Occipital lobe (tissue), 3 donors: ENCODE results near the gene COPS4. TPM values are rescaled to one million over a fixed set of nuclear protein-coding genes. Genes with fewer than 3 reads are reported as not detected.

Source experiments
- DNase-seq: peaks from one replicate; lab custom pipeline; 2025; lab: John Stamatoyannopoulos, UW
- small RNA-seq: library from RNA; depleted of rRNA; stranded (forward); fragments of <200 nt; gene quantifications from one replicate; pipeline ENCODE3, GENCODE V24; 2014
- total RNA-seq: library from RNA; depleted of rRNA; stranded (reverse); fragments of >200 nt; gene quantifications from one replicate; pipeline ENCODE4 v1.2.3, GENCODE V29; 2014

Gene COPS4
- total RNA-seq, 1 donor from 2014 or later = 155 TPM

- DNase-seq = no peak
Measured at GRCh38 chr4:83121246-83121645, 86.3 kb downstream of the COPS4 start.

GRCh38 chr4:83124111-83124780 is 89.3 kb downstream of the COPS4 start:
- DNase-seq = no peak

Small RNA genes within 50 kb of the gene (small RNA-seq; reads per million reads assigned to genes)
- gene RNU6-615P = not detected

Other genes starting within 250 kb of the COPS4 start
- gene SCD5, start 236.4 kb upstream of the COPS4 start, total RNA-seq = 287 TPM
- 145 TPM for gene SEC31A, start 144.0 kb upstream of the COPS4 start, total RNA-seq
- 21.4 TPM for gene THAP9, start 134.4 kb upstream of the COPS4 start, total RNA-seq
- gene LIN54, start 24.4 kb upstream of the COPS4 start, total RNA-seq = 29.2 TPM
- 1.4 TPM for gene PLAC8, start 79.5 kb downstream of the COPS4 start, total RNA-seq
- 13.4 TPM for gene COQ2, start 249.6 kb downstream of the COPS4 start, total RNA-seq